ENCODE results near the gene WNT7B.

WNT7B gene

DNA sequence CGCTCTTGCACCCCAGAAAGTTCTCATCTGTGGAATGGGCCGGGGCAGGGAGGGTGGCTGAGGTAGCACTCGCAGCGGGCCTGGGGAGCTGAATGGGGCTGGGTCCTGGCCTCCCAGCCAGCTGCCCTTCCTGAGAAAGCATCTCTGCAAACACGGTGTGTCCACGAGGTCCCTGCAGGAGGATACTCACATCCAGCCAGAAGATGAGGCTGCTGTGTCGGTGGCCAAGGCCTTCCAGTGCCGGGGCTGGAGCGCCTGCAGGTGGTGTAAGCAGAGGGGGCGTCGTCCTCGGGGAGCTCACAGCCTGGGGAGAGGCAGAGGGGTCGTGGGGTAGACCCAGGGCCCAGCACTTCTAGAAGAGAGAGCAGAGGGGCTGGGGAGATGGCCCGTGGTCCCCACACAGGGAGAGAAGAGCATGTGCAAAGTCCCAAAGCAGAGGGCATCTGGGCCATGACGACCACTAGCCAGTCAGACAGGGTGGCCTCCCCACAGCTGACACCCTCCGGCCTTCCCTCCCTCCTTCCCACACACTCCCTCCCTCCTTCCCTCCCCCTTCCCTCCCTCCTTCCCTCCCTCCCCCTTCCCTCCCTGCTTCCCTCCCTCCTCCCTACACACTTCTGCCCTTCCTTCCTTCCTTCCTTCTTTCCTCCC lies 97.9 kb downstream of the WNT7B start:
- Histone ChIP-seq H3K36me3 (ENCODE audit: insufficient read depth, low read length) (no peaks in the 10 kb centered on the region), H3K4me3 (no peak overlapping the region), H3K9ac (ENCODE audit: insufficient read length) (no peak overlapping the region), H3K27ac (no peak overlapping the region), H3K9me3 (ENCODE audit: low read depth, low read length) (no peaks in the 10 kb centered on the region)
- TF ChIP-seq EZH2 (IDR thresholded peaks at IDR 0.05) (no peak), FOXP2 (optimal IDR thresholded peaks at IDR 0.05; ENCODE audit: control extremely low read depth, extremely low read length, insufficient read depth) (no peak), POLR2AphosphoS5 (IDR thresholded peaks at IDR 0.05; ENCODE audit: borderline replicate concordance, low read depth, low read length) (no peak)
- DNase-seq (ENCODE audit: low read depth, low spot score), result no peak

GRCh38 chr22:45878051-45878781 lies 98.7 kb downstream of the WNT7B start:
- H3K9ac ChIP-seq (ENCODE audit: insufficient read length), result no peak overlapping the region
- H3K27ac ChIP-seq, result no peak overlapping the region
- no peaks in the 10 kb centered on the region for H3K9me3 ChIP-seq (ENCODE audit: low read depth, low read length)
- H3K36me3 ChIP-seq (ENCODE audit: insufficient read depth, low read length), result no peaks in the 10 kb centered on the region
- DNase-seq (ENCODE audit: low read depth, low spot score), result no peak
- TF ChIP-seq FOXP2 (optimal IDR thresholded peaks at IDR 0.05; ENCODE audit: control extremely low read depth, extremely low read length, insufficient read depth) (no peak), POLR2AphosphoS5 (IDR thresholded peaks at IDR 0.05; ENCODE audit: borderline replicate concordance, low read depth, low read length) (no peak), EZH2 (IDR thresholded peaks at IDR 0.05) (no peak)
- H3K4me3 ChIP-seq, result no peak overlapping the region

DNA sequence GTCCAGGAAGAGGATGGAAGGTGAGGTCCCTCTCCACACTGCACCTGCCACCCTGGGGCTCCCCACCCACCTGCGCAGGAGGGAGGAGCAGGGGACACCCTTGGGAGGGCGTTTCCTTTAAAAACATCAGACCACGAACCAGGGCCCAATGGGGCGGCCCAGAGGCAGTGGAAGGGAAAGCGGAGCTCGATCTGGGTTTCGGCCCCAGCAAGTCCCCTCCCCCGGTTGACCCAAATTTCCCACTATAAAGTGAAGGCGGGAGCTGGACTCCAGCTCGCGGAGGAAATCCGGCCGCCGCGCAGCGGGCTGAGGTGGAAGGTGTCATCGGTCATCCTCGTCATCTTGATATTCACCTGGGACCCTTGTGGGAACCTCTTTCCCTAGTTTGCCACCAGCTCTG lies 99.3 kb downstream of the WNT7B start:
- H3K36me3 ChIP-seq (ENCODE audit: insufficient read depth, low read length), result no peaks in the 10 kb centered on the region
- no peak overlapping the region for H3K27ac ChIP-seq
- TF ChIP-seq EZH2 (IDR thresholded peaks at IDR 0.05), result no peak
- no peak for TF ChIP-seq POLR2AphosphoS5 (IDR thresholded peaks at IDR 0.05; ENCODE audit: borderline replicate concordance, low read depth, low read length)
- no peak for TF ChIP-seq FOXP2 (optimal IDR thresholded peaks at IDR 0.05; ENCODE audit: control extremely low read depth, extremely low read length, insufficient read depth)
- DNase-seq (ENCODE audit: low read depth, low spot score), result no peak
- no peaks in the 10 kb centered on the region for H3K9me3 ChIP-seq (ENCODE audit: low read depth, low read length)
- no peak overlapping the region for H3K4me3 ChIP-seq
- H3K9ac ChIP-seq (ENCODE audit: insufficient read length), result no peak overlapping the region

DNA sequence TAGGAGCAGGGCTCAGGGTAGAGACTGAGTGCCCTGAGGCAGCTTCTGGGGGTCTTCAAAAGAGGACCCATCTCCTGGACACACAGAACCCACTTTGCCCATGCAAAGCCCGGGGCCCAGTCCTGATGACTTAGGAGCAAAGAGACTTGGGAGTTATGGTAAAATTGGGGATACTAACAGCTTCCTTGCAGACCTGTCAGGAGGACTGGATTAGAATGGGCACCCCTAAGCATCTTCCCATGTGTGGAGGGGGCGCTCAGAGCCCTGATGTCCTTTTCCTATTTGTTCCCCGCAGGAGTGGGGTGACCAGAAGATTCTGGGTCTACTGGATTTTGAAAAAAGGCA lies 100.0 kb downstream of the WNT7B start:
- Histone ChIP-seq H3K27ac (no peak overlapping the region), H3K4me3 (no peak overlapping the region), H3K9me3 (ENCODE audit: low read depth, low read length) (no peaks in the 10 kb centered on the region), H3K36me3 (ENCODE audit: insufficient read depth, low read length) (no peaks in the 10 kb centered on the region), H3K9ac (ENCODE audit: insufficient read length) (no peak overlapping the region)
- TF ChIP-seq POLR2AphosphoS5 (IDR thresholded peaks at IDR 0.05; ENCODE audit: borderline replicate concordance, low read depth, low read length), result no peak
- DNase-seq (ENCODE audit: low read depth, low spot score), result no peak

- DNase-seq (ENCODE audit: low read depth, low spot score), result no peak
Observed at GRCh38 chr22:45876136-45877035, 100.6 kb downstream of the WNT7B start.

GRCh38 chr22:45872659-45873263 lies 104.2 kb downstream of the WNT7B start:
- TF ChIP-seq POLR2AphosphoS5 (IDR thresholded peaks at IDR 0.05; ENCODE audit: borderline replicate concordance, low read depth, low read length) (no peak), EZH2 (IDR thresholded peaks at IDR 0.05) (no peak), FOXP2 (optimal IDR thresholded peaks at IDR 0.05; ENCODE audit: control extremely low read depth, extremely low read length, insufficient read depth) (no peak)
- no peak overlapping the region for H3K9ac ChIP-seq (ENCODE audit: insufficient read length)
- no peak overlapping the region for H3K27ac ChIP-seq
- H3K36me3 ChIP-seq (ENCODE audit: insufficient read depth, low read length), result no peaks in the 10 kb centered on the region
- no peaks in the 10 kb centered on the region for H3K9me3 ChIP-seq (ENCODE audit: low read depth, low read length)
- DNase-seq (ENCODE audit: low read depth, low spot score), result no peak
- no peak overlapping the region for H3K4me3 ChIP-seq

More at GRCh38 chr22:45876136-45877035, 100.6 kb downstream of the WNT7B start:
- no peaks in the 10 kb centered on the region for H3K36me3 ChIP-seq (ENCODE audit: insufficient read depth, low read length)
- no peak overlapping the region for H3K4me3 ChIP-seq
- H3K27ac ChIP-seq, result no peak overlapping the region
- TF ChIP-seq EZH2 (IDR thresholded peaks at IDR 0.05) (no peak), POLR2AphosphoS5 (IDR thresholded peaks at IDR 0.05; ENCODE audit: borderline replicate concordance, low read depth, low read length) (no peak), FOXP2 (optimal IDR thresholded peaks at IDR 0.05; ENCODE audit: control extremely low read depth, extremely low read length, insufficient read depth) (no peak)
- H3K9ac ChIP-seq (ENCODE audit: insufficient read length), result no peak overlapping the region
- no peaks in the 10 kb centered on the region for H3K9me3 ChIP-seq (ENCODE audit: low read depth, low read length)

DNA sequence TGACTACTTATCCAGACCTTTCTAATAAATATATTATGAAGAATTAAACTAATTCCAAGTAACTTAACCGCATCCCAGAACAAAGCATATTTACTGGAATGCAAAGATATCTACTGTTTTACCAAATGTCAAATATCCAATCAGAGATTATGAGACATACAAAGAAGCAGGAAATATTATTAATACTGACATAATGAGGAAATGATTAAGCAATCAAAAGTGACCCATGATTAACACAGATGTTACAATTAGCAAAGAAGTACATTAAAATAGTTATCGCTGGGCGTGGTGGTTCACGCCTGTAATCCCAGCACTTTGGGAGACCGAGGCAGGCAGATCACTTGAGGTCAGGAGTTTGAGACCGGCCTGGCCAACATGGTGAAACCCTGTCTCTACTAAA lies 105.2 kb downstream of the WNT7B start:
- Histone ChIP-seq H3K27ac (no peak overlapping the region), H3K36me3 (ENCODE audit: insufficient read depth, low read length) (no peaks in the 10 kb centered on the region), H3K9me3 (ENCODE audit: low read depth, low read length) (no peaks in the 10 kb centered on the region), H3K9ac (ENCODE audit: insufficient read length) (no peak overlapping the region), H3K4me3 (no peak overlapping the region)
- no peak for TF ChIP-seq FOXP2 (optimal IDR thresholded peaks at IDR 0.05; ENCODE audit: control extremely low read depth, extremely low read length, insufficient read depth)
- no peak for TF ChIP-seq POLR2AphosphoS5 (IDR thresholded peaks at IDR 0.05; ENCODE audit: borderline replicate concordance, low read depth, low read length)
- TF ChIP-seq EZH2 (IDR thresholded peaks at IDR 0.05), result no peak
- no peak for DNase-seq (ENCODE audit: low read depth, low spot score)
